VCaP (cell line): Measurements from ENCODE around the gene LTBP3.

Experiments used
- H3K27ac ChIP-seq: fragments of 450-650 bp; 2 replicates; pipeline ENCODE4 v1.5.1; 2017
- TF ChIP-seq, protein P1 (sequence below): fragments of 450-650 bp; conservative IDR thresholded peaks from 2 replicates; pipeline ENCODE4 v1.5.1; 2017; ENCODE audit warnings: mild to moderate bottlenecking, moderate library complexity

Gene LTBP3

GRCh38 chr11:65493367-65494176 lies 64.6 kb downstream of the LTBP3 start:
- peak overlapping the region; percentile 100 for H3K27ac ChIP-seq

DNA sequence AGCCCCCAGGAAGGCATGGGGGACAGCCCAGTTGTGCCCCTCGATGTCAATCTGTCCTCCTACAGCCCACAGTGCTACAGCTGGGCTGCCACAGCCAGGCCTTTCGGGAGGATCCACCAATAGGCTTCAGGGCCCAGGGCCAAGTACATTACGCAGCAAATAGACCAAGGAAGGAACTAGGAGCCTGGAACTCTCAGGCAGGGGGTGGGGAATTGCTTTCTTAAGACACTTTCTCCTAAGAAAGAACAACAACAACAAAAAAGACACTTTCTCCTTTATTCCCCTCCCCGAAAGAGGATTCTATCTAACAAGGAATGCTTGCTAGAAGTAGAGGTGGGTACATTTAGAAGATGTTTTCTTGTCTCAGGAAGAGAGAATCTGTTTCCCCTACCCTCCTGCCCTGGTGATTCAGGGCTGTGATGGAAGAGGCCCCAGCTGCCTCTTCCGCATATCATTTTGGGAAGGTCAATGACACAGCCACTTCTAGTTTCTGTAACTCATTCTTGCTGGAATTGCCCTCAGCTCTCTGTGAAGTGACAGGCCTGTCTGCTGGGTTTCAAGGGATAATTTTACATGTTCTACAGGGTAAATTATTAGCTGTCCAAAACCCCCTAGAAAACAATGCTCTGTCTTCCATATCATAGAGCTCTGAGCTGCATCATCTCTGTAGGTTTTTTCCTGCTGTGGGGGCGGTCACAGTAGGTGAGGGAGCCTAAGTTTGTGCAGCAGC lies 65.4 kb downstream of the LTBP3 start:
- peak overlapping the region; percentile 100 for H3K27ac ChIP-seq
- TF ChIP-seq, protein P1, sequence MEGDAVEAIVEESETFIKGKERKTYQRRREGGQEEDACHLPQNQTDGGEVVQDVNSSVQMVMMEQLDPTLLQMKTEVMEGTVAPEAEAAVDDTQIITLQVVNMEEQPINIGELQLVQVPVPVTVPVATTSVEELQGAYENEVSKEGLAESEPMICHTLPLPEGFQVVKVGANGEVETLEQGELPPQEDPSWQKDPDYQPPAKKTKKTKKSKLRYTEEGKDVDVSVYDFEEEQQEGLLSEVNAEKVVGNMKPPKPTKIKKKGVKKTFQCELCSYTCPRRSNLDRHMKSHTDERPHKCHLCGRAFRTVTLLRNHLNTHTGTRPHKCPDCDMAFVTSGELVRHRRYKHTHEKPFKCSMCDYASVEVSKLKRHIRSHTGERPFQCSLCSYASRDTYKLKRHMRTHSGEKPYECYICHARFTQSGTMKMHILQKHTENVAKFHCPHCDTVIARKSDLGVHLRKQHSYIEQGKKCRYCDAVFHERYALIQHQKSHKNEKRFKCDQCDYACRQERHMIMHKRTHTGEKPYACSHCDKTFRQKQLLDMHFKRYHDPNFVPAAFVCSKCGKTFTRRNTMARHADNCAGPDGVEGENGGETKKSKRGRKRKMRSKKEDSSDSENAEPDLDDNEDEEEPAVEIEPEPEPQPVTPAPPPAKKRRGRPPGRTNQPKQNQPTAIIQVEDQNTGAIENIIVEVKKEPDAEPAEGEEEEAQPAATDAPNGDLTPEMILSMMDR: no peak

More at GRCh38 chr11:65493367-65494176, 64.6 kb downstream of the LTBP3 start:
- TF ChIP-seq, protein P1: no peak

DNA sequence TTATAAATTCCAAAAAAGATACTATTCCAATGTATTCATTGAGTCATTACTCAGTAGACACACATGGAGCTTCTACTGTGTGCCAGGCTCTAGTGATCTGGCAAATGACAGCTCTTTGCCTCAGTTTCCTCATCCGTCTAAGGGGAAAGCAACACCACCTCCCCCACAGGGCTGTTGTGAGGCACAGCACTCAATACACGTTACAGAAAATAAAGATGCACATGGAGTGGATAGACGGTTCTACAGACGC lies 65.8 kb downstream of the LTBP3 start:
- TF ChIP-seq, protein P1: no peak
- peak overlapping the region; percentile 100 for H3K27ac ChIP-seq

GRCh38 chr11:65491614-65492386 lies 66.4 kb downstream of the LTBP3 start:
- peak overlapping the region; percentile 100 for H3K27ac ChIP-seq
- TF ChIP-seq, protein P1: no peak

- TF ChIP-seq, protein P1: no peak
- H3K27ac ChIP-seq: peak overlapping the region; percentile 100
These were observed 67.0 kb downstream of the LTBP3 start for GRCh38 chr11:65491163-65491465.

DNA sequence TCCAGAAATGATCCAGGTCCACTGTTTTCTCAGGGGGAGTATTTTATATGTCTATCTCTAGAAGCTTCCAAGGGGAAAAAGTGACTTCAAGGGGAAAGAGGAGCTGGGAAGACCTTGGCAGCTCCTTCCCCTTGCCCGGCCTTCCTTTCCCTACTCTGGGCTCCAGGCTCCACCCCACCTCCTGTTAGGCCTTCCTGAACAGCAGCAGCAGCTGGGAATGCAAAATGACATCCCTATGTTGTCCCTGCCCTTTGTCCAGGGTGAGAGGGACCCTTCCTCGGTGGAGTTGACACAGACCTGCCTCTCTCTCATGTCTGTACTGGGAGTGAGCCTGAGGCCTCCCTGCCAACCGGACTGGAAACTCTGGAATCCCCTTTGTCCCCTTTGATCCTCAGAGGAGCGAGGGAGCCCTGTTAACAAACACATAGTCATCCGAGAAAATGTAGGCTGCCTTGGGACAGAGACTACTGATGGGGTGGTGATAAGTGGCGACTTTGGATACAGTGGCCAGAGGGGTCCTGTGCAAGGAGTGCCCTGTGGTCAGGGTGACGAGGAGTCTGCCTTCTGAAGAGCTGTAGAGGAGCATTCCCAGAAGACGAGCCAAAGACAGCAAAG lies 68.3 kb downstream of the LTBP3 start:
- peak overlapping the region; percentile 100 for H3K27ac ChIP-seq
- TF ChIP-seq, protein P1: no peak
